IMR-90 (cell line): ENCODE results near the gene CUBN. TPM values are rescaled to one million over a fixed set of nuclear protein-coding genes. Genes with fewer than 3 reads are reported as not detected.

ENCODE experiments used
- ATAC-seq: fragments of 200-7000 bp; cut with Tn5 transposase; 2 replicates; pipeline ENCODE4 v1.9.1; 2020; ENCODE audit warnings: low read depth, mild to moderate bottlenecking, moderate library complexity
- BruUV-seq: library from RNA; stranded (reverse); fragments of 400-500 nt; replicated peaks from 2 replicates; lab custom pipeline; 2021; lab: Mats Ljungman, UMichigan
- CTCF ChIA-PET: fragments of 300-600 bp; formaldehyde crosslinking; extraction: SDS; loops from one replicate; lab custom pipeline; 2021; ENCODE audit warnings: antibody characterized with exemption; lab: Yijun Ruan, JAX
- POLR2A ChIA-PET: fragments of 300-600 bp; sonication (Branson Sonifier 250); formaldehyde crosslinking; loops from one replicate; lab custom pipeline; 2022; ENCODE audit warnings: antibody characterized with exemption; ENCODE audit not compliant: unreplicated experiment; lab: Charles Lee
- DNase-seq: peaks from one replicate; pipeline ENCODE4 v3.0.0; 2013
- H2AFZ ChIP-seq: replicated peaks from 2 replicates; pipeline ENCODE3; 2013; ENCODE audit warnings: low read length, mild to moderate bottlenecking; ENCODE audit not compliant: poor library complexity
- H2AK5ac ChIP-seq: 2 replicates; pipeline ENCODE4 v1.6.1; 2013; ENCODE audit warnings: low read depth, low read length, inconsistent platforms
- H2AK9ac ChIP-seq: replicated peaks from 2 replicates; pipeline ENCODE3; 2013; ENCODE audit warnings: mild to moderate bottlenecking, low read depth, low read length, moderate library complexity; ENCODE audit not compliant: poor library complexity
- H2BK120ac ChIP-seq: 2 replicates; pipeline ENCODE4 v1.6.1; 2013; ENCODE audit warnings: low read depth, low read length, inconsistent platforms
- H2BK15ac ChIP-seq: 3 replicates; pipeline ENCODE4 v1.6.1; 2013; ENCODE audit warnings: low read depth, low read length, inconsistent platforms
- H2BK20ac ChIP-seq: 2 replicates; pipeline ENCODE4 v1.6.1; 2013; ENCODE audit warnings: low read depth, mild to moderate bottlenecking, inconsistent platforms, low read length, moderate library complexity
- H2BK5ac ChIP-seq: 2 replicates; pipeline ENCODE4 v1.6.1; 2013; ENCODE audit warnings: mild to moderate bottlenecking, low read depth, low read length, inconsistent platforms; ENCODE audit not compliant: poor library complexity, severe bottlenecking
- H3K14ac ChIP-seq: replicated peaks from 2 replicates; pipeline ENCODE4 v1.6.1; 2013; ENCODE audit warnings: low read depth, low read length, inconsistent platforms
- H3K18ac ChIP-seq: 2 replicates; pipeline ENCODE4 v1.6.1; 2013; ENCODE audit warnings: low read depth, low read length, control low read depth
- H3K23ac ChIP-seq: 2 replicates; pipeline ENCODE4 v1.6.1; 2013; ENCODE audit warnings: low read depth, low read length, inconsistent platforms
- H3K27ac ChIP-seq: 2 replicates; pipeline ENCODE4 v1.5.1; 2013; ENCODE audit warnings: mild to moderate bottlenecking, control low read depth, low read length; ENCODE audit not compliant: insufficient read depth
- H3K27me3 ChIP-seq: 2 replicates; pipeline ENCODE4 v1.6.1; 2013; ENCODE audit warnings: low read length; ENCODE audit not compliant: control insufficient read depth, insufficient read depth
- H3K36me3 ChIP-seq: 2 replicates; pipeline ENCODE4 v1.6.1; 2013; ENCODE audit warnings: low read length, mixed read lengths; ENCODE audit not compliant: control insufficient read depth, insufficient read depth
- H3K4ac ChIP-seq: 2 replicates; pipeline ENCODE4 v1.6.1; 2013; ENCODE audit warnings: low read depth, low read length, inconsistent platforms
- H3K4me1 ChIP-seq: 2 replicates; pipeline ENCODE4 v1.6.1; 2013; ENCODE audit warnings: low read length, mixed read lengths; ENCODE audit not compliant: control insufficient read depth, insufficient read depth
- H3K4me2 ChIP-seq: 2 replicates; pipeline ENCODE4 v1.6.1; 2013; ENCODE audit warnings: low read depth, mild to moderate bottlenecking, control low read depth, low read length, moderate library complexity
- H3K4me3 ChIP-seq: 2 replicates; pipeline ENCODE4 v1.5.1; 2013; ENCODE audit warnings: low read depth, mild to moderate bottlenecking, control low read depth, low read length, moderate library complexity; ENCODE audit not compliant: insufficient read depth
- H3K56ac ChIP-seq: 2 replicates; pipeline ENCODE4 v1.6.1; 2013; ENCODE audit warnings: low read length, inconsistent platforms; ENCODE audit not compliant: insufficient read depth; ENCODE audit errors: extremely low read depth
- H3K79me1 ChIP-seq, 2 experiments: 2 replicates each; pipeline ENCODE4 v1.6.1; 2013; ENCODE audit warnings: low read length in 2 of 2, inconsistent platforms in 1 of 2, low read depth in 1 of 2
- H3K9ac ChIP-seq: 2 replicates; pipeline ENCODE4 v1.6.1; 2013; ENCODE audit warnings: low read depth, low read length, control low read depth
- H3K9me1 ChIP-seq: 2 replicates; pipeline ENCODE4 v1.6.1; 2013; ENCODE audit warnings: low read length, inconsistent platforms; ENCODE audit not compliant: insufficient read depth
- H3K9me3 ChIP-seq: 2 replicates; pipeline ENCODE4 v1.6.1; 2013; ENCODE audit warnings: low read length; ENCODE audit not compliant: control insufficient read depth, insufficient read depth
- H4K20me1 ChIP-seq: 2 replicates; pipeline ENCODE4 v1.6.1; 2013; ENCODE audit warnings: low read length, inconsistent platforms; ENCODE audit not compliant: insufficient read depth
- H4K5ac ChIP-seq: 2 replicates; pipeline ENCODE4 v1.6.1; 2013; ENCODE audit warnings: mild to moderate bottlenecking, low read depth, low read length, control low read depth
- H4K8ac ChIP-seq, 2 experiments: 2 replicates each; pipeline ENCODE4 v1.6.1; 2013; ENCODE audit warnings: low read depth in 2 of 2, low read length in 2 of 2, control low read depth in 1 of 2, inconsistent platforms in 1 of 2
- H4K91ac ChIP-seq: 2 replicates; pipeline ENCODE4 v1.6.1; 2013; ENCODE audit warnings: low read depth, low read length, inconsistent platforms; ENCODE audit not compliant: insufficient read depth
- BHLHE40 ChIP-seq: fragments of 150-350 bp; IDR thresholded peaks from 2 replicates; pipeline ENCODE4 v1.6.1; 2016; ENCODE audit warnings: mild to moderate bottlenecking, low read depth, low read length
- CEBPB ChIP-seq: IDR thresholded peaks from 2 replicates; pipeline ENCODE4 v1.6.1; 2012; ENCODE audit warnings: low read depth, low read length, improper control_type of control experiment
- CHD1 ChIP-seq: IDR thresholded peaks from 2 replicates; pipeline ENCODE4 v1.6.1; 2012; ENCODE audit warnings: low read depth, low read length, improper control_type of control experiment
- CTCF ChIP-seq: conservative IDR thresholded peaks from 2 replicates; pipeline ENCODE4 v1.5.1; 2012; ENCODE audit warnings: mild to moderate bottlenecking, low read depth, low read length, improper control_type of control experiment
- ELK1 ChIP-seq: fragments of 150-350 bp; IDR thresholded peaks from 2 replicates; pipeline ENCODE4 v1.6.1; 2016; ENCODE audit warnings: low read depth, mild to moderate bottlenecking, low read length, moderate library complexity, borderline replicate concordance
- FOS ChIP-seq: fragments of 150-350 bp; IDR thresholded peaks from 2 replicates; pipeline ENCODE4 v1.6.1; 2016; ENCODE audit warnings: low read depth, low read length
- MAFK ChIP-seq: IDR thresholded peaks from 2 replicates; pipeline ENCODE4 v1.6.1; 2012; ENCODE audit warnings: low read depth, low read length, improper control_type of control experiment
- MAZ ChIP-seq: IDR thresholded peaks from 2 replicates; pipeline ENCODE4 v1.6.1; 2012; ENCODE audit warnings: low read depth, mild to moderate bottlenecking, low read length, improper control_type of control experiment, moderate library complexity, borderline replicate concordance
- MXI1 ChIP-seq: IDR thresholded peaks from 2 replicates; pipeline ENCODE4 v1.6.1; 2012; ENCODE audit warnings: low read depth, mild to moderate bottlenecking, low read length, moderate library complexity, borderline replicate concordance
- NFE2L2 ChIP-seq: fragments of 150-350 bp; IDR thresholded peaks from 2 replicates; pipeline ENCODE4 v1.6.1; 2016; ENCODE audit warnings: low read depth, mild to moderate bottlenecking, low read length
- POLR2A ChIP-seq: IDR thresholded peaks from 2 replicates; pipeline ENCODE4 v1.6.1; 2012; ENCODE audit warnings: mild to moderate bottlenecking, low read depth, low read length
- RAD21 ChIP-seq: IDR thresholded peaks from 2 replicates; pipeline ENCODE4 v1.6.1; 2012; ENCODE audit warnings: low read length, improper control_type of control experiment
- RCOR1 ChIP-seq: IDR thresholded peaks from 2 replicates; pipeline ENCODE4 v1.6.1; 2012; ENCODE audit warnings: mild to moderate bottlenecking, low read length, improper control_type of control experiment; ENCODE audit not compliant: insufficient replicate concordance
- RFX5 ChIP-seq: IDR thresholded peaks from 2 replicates; pipeline ENCODE4 v1.8.0; 2012; ENCODE audit warnings: low read depth, mild to moderate bottlenecking, low read length, moderate library complexity
- SMC3 ChIP-seq: fragments of 150-350 bp; IDR thresholded peaks from 2 replicates; pipeline ENCODE4 v1.6.1; 2016; ENCODE audit warnings: low read depth, mild to moderate bottlenecking, antibody characterized with exemption, low read length, moderate library complexity
- USF2 ChIP-seq: fragments of 150-350 bp; IDR thresholded peaks from 2 replicates; pipeline ENCODE4 v1.6.1; 2017; ENCODE audit warnings: mild to moderate bottlenecking, antibody characterized with exemption, low read length, low read depth
- WGBS, 2 experiments: methylation state at CpG; one replicate each; pipeline versions ENCODE4 v1.1.5 to v1.1.7; 2013; ENCODE audit warnings: missing lambda C conversion rate in 2 of 2; ENCODE audit not compliant: insufficient read length in 1 of 2; ENCODE audit errors: extremely low coverage in 2 of 2; 5-methylcytosine and 5-hydroxymethylcytosine counted together
- dilution Hi-C: fragments of 300-500 bp; cut with HindIII; formaldehyde crosslinking; loops from one replicate; pipeline ENCODE4 v1.14.3; 2018; ENCODE audit warnings: low sequenced_read_pairs; ENCODE audit not compliant: unreplicated experiment
- in situ Hi-C: fragments of 300-500 bp; cut with MboI; formaldehyde crosslinking; loops from 3 replicates; pipeline ENCODE4 v1.14.3; 2019; ENCODE audit warnings: low sequenced_read_pairs, inconsistent platforms, mixed read lengths
- intact Hi-C: fragments of 100-400 bp; cut with micrococcal nuclease; formaldehyde crosslinking; loops from 2 replicates; pipeline ENCODE4 v1.10.0; 2022
- polyA plus RNA-seq, 3 experiments: library from polyadenylated mRNA; depleted of rRNA; stranded (reverse); fragments of >200 nt; gene quantifications; 2 replicates each; pipeline ENCODE4 v1.2.3, GENCODE V29; 2012; ENCODE audit warnings: low replicate concordance in 1 of 3
- total RNA-seq: library from RNA; depleted of rRNA; stranded (reverse); fragments of >200 nt; gene quantifications from 2 replicates; pipeline ENCODE4 v1.2.3, GENCODE V29; 2012

The CUBN gene
- total and polyA plus RNA-seq, 2 of the 4 experiments (the other 2 are of a cell fraction): 0.19 to 0.54 TPM

- CTCF ChIA-PET: interaction anchor here (0.7 to 1.3 kb wide), 3 partner anchors 18 to 88 kb away, joined by 3 read pairs; no protein-coding TSS in a partner anchor
- H2AFZ ChIP-seq: peak overlapping the region; percentile 75
- POLR2A ChIA-PET: no interaction called here
These were observed 273.0 kb downstream of the CUBN start for GRCh38 chr10:16856567-16856966.

More at GRCh38 chr10:16856567-16856966, 273.0 kb downstream of the CUBN start:
- Histone ChIP-seq H3K23ac (no peak overlapping the region), H3K9me1 (peaks cover 5% of the 10 kb centered on the region), H2BK20ac (0 out of 2 replicates have a peak overlapping the region, but pooled peaks have one; percentile 5), H2AK5ac (peak overlapping the region; percentile 35; the same call in 1 of the 2 replicates), H2BK15ac (no peak overlapping the region), H3K9me3 (no peaks in the 10 kb centered on the region), H4K20me1 (no peaks in the 10 kb centered on the region), H3K18ac (no peak overlapping the region), H3K27ac (no peak overlapping the region), H3K4me2 (no peak overlapping the region), H3K4ac (no peak overlapping the region), H3K36me3 (no peaks in the 10 kb centered on the region), H2BK120ac (peak overlapping the region; percentile 7; the same call in 1 of the 2 replicates), H4K8ac (peak overlapping the region in 1 of 2 experiments; percentile 27; a peak in 2 of 4 replicates), H2BK5ac (no peak overlapping the region), H3K4me3 (no peak overlapping the region), H4K5ac (no peak overlapping the region), H3K79me1 (no peaks in the 10 kb centered on the region), H3K14ac (0 out of 2 replicates have a peak overlapping the region, but pooled peaks have one; percentile 3), H3K27me3 (no peaks in the 10 kb centered on the region), H2AK9ac (no peak overlapping the region), H3K4me1 (peaks cover 3% of the 10 kb centered on the region), H4K91ac (no peak overlapping the region), H3K9ac (no peak overlapping the region), H3K56ac (no peak overlapping the region)
- intact Hi-C loops: loop anchor here (5.0 kb wide), 1 partner anchor 266 kb away; no protein-coding TSS in a partner anchor
- TF ChIP-seq FOS (no peak), RFX5 (no peak), RAD21 (no peak), RCOR1 (no peak), MAFK (no peak), NFE2L2 (no peak), POLR2A (no peak), BHLHE40 (no peak), CEBPB (no peak), MXI1 (no peak), MAZ (no peak), USF2 (no peak), CHD1 (no peak), CTCF (no peak), ELK1 (no peak), SMC3 (no peak)
- in situ Hi-C loops: no loop called here
- WGBS, 2 experiments: no CpG with 5 or more reads among the region's 4 CpGs
- DNase-seq (no peak), ATAC-seq (no peak)
- BruUV-seq: no TSS peak
- dilution Hi-C loops: no loop called here
